ENCODE data around the gene ACP2.
"Not testable (repeated sequence)": the region's sequence is repeated elsewhere in the genome, so short reads cannot be mapped to it uniquely, and the experiment has no call there.

Gene ACP2

DNA sequence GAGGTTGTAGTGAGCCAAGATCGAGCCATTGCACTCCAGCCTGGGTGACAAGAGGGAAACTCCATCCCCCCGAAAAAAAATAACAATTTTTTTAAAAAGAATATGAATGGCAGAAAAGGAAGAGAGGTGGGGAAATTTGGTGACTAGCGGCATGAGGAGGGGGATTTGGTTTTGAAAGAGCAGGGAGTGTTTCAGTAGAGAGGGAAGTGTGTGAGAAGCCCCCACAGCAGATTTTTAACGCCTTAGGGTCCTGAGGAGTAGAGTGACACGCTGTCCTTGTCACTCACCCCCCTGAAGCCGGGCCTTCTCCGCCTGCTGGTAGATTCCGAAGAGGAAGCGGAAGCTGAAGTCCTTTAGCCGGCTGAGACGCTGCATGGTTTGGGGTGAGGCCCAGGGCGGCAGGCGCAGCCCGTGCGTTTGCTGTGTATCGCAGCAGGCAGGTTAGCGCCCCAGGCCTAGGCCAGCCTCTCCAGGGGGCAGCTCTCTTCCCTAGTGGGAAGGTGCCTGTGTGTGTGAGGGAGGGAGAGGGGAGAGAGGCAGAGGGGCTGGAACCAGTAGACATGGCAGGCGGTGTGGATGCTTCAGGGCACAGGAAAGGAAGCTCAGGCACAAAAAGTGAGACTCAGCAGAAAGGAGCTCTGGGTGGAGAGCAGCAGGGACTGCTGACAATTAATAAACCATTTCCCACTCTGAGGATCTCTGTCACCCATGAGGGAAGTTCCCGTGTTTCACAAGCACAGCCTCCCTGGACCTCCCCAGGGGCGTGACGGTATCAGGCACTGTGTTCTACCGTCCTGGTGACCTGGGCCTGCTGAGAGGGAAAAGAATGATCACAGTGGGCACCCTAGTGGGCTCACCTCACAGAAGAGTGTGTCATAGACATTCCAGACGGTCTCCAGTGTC lies 3.9 kb downstream of the ACP2 start:
- DNase-seq (ENCODE audit: low read depth in 2 of 2, low spot score in 1 of 2), result no peak

DNA sequence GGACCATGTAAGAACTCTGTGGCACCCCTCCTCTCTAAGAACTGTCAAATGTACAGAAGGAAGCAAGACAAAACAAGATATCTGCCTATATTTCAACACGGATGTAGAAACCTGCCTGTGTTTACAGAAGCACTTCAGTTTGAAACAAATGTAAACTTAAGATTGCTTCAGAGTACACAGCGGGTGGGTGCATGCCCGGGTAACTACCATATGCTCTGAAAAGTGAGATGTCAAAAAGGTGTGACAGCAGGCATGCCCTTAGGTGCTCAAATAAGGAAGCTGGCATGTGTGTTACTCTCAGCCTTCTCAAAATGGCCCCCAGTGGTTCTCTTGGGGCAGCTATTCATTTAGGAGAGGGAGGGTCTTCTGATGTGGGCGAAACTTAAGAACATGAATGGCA lies 5.2 kb downstream of the ACP2 start:
- no peak for DNase-seq (ENCODE audit: low read depth in 2 of 2, low spot score in 1 of 2)

DNA sequence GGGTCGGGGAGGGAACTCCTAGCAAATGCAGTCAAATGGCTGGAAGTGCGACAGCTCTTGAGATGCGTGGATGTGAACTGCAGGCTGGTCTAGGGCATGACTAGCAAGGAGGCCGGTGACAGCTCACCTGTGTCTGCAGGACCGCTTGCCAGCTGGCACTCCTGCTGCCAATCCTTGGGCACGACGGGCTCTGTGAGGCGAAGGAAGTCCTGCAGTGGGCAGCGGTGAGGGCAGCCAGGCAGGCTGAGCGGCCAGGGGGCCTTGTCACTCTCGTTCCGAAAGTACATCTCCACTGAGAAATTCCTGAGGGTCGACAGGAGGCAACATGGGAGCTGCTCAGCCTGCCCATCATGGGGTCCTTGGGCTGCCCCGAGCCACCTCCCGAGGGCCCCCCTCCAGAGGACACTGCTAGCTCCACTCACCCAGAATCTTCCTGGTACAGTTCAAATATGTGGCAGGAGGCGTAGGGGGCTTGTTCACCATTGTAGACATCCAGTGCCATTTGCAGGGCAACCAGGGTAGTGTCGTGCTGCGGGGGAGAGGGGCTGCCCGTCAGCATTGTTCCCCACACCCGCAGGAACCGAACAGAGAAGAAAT lies 5.9 kb downstream of the ACP2 start:
- no peak for DNase-seq (ENCODE audit: low read depth in 2 of 2, low spot score in 1 of 2)

DNA sequence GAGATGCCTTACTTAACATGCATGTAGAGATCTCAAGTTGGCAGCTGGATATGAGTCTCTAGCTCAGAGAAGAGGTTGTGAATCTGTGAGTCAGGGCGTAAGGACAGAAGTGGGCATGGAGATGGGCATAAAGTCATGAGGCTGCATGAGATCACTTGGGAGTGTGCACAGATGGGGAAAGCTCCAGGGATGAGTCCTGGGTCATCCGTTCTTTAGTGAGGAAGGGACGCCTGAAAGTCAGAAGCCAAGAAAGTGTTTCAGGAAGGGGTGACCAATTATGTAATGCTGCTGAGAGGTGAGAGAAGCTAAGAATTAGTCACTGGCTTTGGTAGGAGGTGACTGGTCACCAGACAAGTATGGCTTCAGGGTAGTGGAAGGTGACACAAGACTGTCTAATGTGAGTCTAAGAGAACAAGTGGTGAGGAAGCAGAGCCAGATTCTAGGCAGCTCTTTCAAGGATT lies 6.7 kb downstream of the ACP2 start:
- no peak for DNase-seq (ENCODE audit: low read depth in 2 of 2, low spot score in 1 of 2)

DNA sequence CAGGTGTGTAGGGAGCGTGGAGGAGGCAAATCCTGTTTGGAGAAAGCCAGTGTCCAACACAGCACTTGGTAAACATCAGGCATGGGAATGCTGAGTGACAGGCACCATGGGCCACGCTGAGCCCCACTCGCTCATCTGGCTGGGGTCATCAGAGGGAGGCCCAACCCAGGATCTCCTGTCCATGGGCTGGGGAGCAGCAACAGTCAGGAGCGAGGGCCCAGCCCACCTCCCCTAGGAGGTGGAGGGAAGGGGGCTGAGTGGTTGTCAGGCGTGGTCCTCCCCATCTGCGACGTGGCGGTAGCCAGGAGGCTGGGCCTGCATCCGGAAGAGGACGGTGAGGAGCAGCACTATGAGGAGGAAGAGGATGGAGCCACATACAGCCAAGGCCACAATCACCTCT lies 8.8 kb downstream of the ACP2 start:
- no peak for DNase-seq (ENCODE audit: low read depth in 2 of 2, low spot score in 1 of 2)

DNA sequence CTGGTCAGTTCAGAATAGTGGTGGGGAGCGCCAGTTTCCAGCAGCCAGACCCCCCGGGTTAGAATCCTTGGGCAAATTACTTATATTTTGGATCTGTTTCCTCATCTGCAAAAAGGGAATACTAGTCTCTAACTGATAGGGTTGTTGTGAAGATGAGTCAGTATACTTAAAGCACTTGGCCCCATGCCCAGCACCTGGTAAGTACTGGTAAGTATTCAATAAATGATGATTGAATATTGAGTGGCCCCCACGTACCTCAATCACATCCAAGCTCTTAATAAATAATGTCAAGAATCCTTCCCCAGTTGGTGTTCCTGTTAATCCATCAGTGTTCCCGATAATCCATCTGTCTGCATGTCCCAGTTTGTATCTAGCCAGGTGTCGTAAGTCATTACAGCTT lies 12.1 kb downstream of the ACP2 start:
- no peak for DNase-seq (ENCODE audit: low read depth in 2 of 2, low spot score in 1 of 2)

DNA sequence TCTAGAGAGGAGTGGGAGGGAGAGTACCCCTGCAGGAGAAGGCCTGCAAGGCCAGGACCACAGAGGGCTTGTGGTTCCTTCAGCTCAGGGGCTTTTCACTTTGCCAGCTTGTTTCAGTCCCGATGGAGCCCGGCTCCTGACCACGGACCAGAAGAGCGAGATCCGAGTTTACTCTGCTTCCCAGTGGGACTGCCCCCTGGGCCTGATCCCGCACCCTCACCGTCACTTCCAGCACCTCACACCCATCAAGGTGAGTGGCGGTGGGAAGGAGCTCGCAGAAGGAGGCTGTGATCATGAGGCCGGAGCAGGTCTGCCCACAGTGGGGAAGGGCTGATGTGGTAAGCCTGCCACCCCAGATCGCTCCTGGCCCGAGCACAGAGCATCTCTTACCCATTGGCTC lies 13.5 kb downstream of the ACP2 start:
- no peak for DNase-seq (ENCODE audit: low read depth in 2 of 2, low spot score in 1 of 2)

DNA sequence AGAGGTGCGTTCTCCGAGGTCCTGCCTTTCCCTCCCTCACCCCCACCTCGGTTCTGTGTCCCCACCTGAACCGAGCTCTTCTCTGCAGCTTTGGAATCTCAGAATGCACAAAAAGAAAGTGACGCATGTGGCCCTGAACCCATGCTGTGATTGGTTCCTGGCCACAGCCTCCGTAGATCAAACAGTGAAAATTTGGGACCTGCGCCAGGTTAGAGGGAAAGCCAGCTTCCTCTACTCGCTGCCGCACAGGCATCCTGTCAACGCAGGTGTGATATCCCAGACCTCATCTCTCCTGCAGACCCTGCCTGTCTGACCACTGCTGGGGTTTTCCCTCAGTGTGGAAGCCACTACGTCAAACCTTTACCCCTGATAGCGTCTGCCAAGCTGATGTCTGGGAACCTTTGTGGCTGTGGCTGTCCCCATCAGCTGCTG lies 13.9 kb downstream of the ACP2 start:
- peak in 1 of 2 donors; percentile 29 for DNase-seq (ENCODE audit: low read depth in 2 of 2, low spot score in 1 of 2)

DNA sequence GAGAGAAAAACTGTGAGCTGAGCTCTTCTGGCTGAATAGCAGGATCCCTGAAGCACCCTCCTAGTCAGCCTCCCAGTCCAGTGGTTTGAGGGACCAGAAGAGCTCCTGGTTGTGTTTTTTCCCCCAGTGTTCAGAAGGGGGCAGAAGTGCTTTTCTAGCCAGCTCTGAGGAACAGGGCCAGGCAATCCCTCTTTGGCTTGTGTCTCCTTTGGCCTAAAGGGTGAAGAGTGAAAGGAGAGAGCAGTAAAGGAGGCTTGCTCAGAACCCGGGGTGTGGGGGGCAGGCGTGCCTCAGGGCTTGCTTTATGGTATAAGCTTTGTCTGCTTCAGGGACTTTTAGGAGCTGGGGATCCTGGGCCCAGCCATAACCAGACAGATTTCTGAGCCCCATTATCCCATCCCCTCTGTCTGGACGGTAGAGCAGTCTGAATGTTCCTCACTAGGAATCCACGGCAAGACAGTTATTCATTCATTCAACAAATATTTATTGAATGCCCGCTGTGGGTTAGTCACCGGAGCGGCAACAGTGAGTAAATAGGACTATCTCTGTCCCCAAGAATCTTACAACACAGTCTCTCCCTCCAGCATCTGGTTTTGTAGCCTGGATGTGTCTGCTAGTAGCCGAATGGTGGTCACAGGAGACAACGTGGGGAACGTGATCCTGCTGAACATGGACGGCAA lies 14.5 kb downstream of the ACP2 start:
- DNase-seq (ENCODE audit: low read depth in 2 of 2, low spot score in 1 of 2), result no peak

DNA sequence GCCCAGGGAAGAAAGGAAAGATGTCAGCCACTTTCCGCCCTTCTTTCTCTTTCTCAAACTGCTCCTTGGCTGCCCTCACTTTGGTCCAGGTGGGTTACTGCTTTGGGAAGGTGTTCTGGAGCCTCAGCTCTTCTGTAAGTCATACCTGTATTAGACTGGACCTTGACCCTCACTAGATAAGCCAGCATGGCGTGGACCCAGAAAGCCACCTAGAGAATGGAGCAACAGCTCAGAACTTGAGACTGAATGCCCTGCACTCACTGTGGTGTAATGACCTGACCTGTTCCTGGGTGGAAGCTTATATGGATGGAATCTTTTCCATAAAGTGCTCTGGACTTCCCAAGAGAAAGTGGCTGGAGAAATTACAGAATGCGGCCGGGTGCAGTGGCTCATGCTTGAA lies 15.6 kb downstream of the ACP2 start:
- DNase-seq (ENCODE audit: low read depth in 2 of 2, low spot score in 1 of 2), result no peak

DNA sequence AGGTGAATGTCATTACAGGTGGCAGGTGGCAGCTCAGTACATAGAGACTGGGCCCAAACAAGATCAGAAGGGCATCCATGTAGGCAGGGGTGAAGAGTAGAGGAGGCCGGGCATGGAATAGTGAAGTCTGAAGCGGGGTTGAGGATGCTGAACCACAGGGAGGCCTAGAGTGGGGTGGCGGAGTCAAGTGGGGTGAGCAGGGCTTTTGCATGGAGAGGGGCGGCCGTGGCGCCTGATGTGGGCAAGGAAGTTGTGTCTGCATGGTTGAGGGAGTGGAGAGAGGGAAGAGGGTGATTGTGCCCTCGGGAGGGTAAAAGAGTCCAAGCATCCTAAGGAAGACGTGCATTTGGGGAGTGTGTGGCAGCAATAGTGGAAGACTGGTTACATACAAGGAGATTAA lies 19.5 kb downstream of the ACP2 start:
- DNase-seq (ENCODE audit: low read depth in 2 of 2, low spot score in 1 of 2), result no peak

DNA sequence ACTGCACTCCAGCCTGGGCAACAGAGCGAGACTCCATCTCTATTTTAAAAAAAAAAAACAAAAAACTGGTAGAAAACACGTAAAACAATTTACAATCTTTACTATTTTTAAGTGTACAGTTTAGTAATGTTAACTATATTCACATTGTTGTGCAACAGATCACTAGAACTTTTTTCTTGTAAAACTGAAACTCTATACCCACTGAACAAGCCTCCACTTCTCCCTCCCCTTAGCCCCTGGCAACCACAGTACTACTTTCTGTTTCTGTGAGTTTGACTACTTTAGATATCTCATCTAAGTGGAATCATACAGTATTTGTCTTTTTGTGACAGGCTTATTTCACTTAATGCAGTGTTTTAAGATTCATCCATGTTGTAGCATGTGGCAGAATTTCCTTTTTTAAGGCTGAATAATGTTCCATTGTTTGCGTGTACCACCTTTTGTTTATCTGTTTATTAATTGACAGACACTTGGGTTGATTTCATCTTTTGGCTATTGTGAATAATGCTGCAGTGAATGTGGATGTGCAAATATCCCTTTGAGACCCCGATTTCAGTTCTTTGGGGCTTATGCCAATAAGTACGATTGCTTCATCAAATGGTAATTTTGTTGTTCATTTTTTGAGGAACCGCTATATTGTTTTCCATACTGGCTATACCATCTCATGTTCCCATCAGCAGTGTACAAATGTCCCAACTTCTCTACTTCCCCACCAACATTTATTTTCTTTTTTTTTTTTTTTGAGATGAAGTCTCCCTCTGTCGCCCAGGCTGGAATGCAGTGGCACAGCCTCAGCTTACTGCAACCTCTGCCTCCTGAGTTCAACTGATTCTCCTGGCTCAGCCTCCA lies 22.8 kb downstream of the ACP2 start:
- no peak for DNase-seq (ENCODE audit: low read depth in 2 of 2, low spot score in 1 of 2)

DNA sequence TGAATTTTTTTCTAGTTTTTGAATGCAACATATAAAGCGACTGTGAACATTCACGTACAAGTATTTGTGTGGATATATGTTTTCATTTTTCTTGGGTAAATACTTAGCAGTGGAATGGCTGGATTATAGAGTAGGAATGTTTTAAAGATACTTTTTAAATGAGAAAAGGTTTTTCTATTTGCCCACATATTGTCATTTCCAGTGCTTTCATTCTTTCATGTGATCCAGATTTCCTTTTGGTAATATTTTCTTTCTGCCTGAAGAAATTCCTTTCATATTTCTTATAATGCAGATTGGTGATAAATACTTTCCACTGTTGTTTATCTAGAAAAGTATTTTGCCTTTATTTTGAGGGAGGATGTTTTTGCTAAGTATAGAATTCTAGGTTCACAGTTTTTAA lies 25.9 kb downstream of the ACP2 start:
- DNase-seq (ENCODE audit: low read depth in 2 of 2, low spot score in 1 of 2), result no peak

DNA sequence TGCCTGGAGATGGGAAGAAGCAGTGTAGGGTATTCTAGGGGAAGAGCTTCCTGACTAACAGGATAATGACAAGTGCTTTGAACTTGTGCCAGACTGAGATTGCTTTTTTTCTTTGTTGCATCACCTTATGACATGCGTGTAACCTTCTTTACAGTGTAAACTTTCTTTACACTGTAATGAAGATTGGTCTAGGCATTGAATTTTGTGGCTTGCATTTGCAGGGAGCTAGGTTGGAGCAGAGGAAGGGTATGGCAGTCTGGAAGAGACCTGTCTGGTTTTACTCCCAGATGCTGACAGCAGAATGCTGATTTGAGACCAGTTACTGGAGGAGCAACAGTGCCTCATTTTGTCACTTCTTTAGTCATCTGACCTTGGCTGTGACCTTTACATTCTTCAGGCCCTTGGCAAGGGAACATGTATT lies 28.2 kb downstream of the ACP2 start:
- no peak for DNase-seq (ENCODE audit: low read depth in 2 of 2, low spot score in 1 of 2)

DNA sequence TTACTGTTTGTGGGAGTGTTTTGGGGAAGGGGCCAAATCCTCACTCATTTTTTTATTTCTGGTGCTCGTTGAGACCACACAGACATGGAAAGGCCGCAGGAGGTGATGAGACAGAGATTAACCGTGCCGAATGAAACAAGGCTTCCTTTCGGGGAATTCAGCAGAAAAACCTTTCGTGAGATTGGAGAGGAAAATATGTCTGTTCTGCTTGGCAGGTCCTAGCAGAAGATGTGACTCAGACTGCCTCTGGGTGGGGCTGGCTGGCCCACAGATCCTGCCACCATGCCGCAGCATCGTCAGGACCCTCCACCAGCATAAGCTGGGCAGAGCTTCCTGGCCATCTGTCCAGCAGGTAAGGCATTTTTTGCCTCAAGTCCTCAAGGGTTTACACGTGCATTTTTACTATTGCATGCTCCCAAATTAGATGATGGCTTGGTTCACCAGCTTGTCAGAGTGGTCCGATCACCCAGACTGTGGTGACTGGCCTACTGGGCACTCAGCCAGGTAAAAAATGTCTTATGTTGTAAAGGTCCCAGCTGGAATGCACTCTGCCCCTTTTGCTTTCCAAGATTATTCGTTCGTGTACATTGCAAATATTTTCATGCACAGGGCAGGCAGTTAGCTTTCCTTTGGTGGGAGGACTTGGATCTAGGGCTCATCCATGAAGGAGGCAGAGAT lies 32.4 kb downstream of the ACP2 start:
- DNase-seq (ENCODE audit: low read depth in 2 of 2, low spot score in 1 of 2), result peak; percentile 34 to 50

DNA sequence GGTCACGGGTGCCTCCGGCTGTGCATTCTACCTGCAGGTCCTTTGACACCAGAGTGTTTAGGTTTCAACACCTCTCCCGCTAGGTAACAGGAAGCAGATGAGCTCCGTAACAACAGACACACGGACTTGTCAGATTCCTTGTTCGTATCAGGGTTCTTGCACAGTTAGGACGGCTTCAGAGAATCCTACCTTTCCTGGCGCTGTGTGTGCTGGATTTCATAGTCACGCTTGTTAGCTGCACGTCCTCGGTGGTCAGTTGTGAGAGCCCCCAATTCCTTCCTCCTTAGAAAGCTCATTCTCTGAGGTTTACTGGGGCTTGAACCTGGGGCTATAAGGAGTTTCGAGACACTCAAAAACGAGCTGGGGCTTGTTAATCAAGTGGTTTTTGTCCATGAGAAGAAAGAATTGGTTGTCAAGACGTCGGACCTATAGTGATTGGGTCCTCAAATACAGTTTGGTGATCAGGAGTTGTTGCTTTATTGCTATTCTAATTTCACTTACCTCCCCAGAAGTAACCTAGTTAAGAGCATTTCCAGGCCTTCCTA lies 33.2 kb downstream of the ACP2 start:
- no peak for DNase-seq (ENCODE audit: low read depth in 2 of 2, low spot score in 1 of 2)

DNA sequence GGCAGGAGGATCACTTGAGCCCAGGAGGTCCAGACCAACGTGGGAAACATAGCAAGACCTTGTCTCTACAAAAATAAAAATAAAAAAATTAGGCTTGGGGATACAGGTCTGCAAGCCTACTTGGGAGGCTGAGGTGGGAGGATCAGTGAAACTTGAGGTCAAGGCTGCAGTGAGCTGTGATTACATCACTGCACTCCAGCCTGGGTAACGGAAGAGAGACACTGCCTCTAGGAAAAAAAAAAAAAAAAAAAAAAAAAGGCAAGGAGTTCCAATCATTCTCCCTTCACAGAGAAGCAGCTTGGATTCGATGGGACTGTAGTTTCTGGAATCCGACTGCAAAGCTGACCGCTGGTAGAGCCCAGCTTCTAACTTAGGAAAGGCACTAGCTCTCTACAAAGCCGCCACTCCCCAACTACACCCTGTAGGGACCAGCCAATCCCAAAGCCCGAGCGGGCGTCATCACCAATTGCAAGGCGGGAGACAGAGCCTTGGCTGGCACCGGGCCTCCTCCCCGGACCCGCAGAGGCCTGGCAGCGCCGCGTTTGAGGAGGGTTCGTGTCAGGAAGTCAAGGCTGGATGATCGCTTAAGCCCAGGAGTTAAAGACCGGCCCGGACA lies 34.6 kb downstream of the ACP2 start:
- DNase-seq (ENCODE audit: low read depth in 2 of 2, low spot score in 1 of 2), result peak; percentile 58 to 76

DNA sequence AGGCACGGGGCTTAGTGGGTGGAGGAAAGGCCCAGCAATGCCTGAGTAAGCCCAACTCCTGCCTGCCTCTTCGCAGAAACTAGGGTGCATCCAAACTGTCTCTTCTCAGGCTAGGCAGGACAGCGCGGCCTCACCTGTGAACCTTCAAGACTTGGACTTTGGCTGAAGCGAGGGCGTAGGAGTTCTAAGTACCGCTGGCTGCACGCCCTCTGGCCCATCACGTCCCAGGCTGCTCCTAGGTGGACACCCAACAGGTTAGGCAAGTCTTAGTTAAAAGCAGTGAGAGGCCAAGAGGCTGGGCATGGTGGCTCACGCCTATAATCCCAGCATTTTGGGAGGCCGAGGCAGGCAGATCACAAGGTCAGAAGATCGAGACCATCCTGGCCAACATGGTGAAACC lies 35.7 kb downstream of the ACP2 start:
- no peak for DNase-seq (ENCODE audit: low read depth in 2 of 2, low spot score in 1 of 2)

DNA sequence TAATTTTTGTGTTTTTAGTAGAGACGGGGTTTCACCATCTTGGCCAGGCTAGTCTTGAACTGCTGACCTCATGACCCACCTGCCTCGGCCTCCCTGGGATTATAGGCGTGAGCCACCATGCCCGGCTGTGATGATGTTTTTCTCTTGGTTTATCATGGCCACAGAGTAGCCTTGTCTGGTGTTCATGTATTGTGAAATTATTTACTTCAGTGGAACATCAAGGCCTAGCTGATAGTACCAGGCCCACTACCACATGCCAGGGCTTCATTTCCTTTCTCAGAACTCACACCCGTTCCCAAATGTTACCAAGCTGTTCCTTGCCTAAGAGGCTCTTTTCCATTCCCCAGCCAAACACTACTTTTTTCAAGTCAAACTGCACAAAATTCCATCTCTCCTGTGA lies 40.0 kb downstream of the ACP2 start:
- DNase-seq (ENCODE audit: low read depth in 2 of 2, low spot score in 1 of 2), result no peak

DNA sequence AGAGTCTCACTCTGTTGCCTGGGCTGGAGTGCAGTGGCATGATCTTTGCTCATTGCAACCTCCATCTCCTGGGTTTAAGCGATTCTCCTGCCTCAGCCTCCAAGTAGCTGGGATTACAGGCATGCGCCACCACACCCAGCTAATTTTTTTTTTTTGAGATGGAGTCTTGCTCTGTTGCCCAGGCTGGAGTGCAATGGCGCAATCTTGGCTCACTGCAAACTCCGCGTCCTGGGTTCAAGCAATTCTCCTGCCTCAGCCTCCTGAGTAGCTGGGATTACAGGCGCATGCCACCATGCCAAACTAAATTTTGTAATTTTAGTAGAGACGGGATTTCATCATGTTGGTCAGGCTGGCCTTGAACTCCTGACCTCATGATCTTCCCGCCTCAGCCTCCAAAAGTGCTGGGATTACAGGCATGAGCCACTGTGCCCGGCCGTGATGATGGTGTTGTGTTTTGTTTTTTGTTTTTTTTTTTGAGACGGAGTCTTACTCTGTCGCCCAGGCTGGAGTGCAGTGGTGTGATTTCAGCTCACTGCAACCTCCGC lies 40.5 kb downstream of the ACP2 start:
- not testable (repeated sequence) for DNase-seq (ENCODE audit: low read depth in 2 of 2, low spot score in 1 of 2)

Data from stimulated activated CD8-positive, alpha-beta memory T cell treated with anti-CD3 and anti-CD28 coated beads, Interleukin-4, amount 100 ng/mL, for 1 hour (primary cell).